ENCODE data around the gene PLAAT2. TPM values are rescaled to one million over a fixed set of nuclear protein-coding genes. Genes with fewer than 3 reads are reported as not detected.

Gene PLAAT2
- total and polyA plus RNA-seq, 10 of the 15 experiments (the other 5 are each of a cell fraction or from before 2014, with no cell fraction given): 4.6 to 25.9 (median 8.6) TPM

DNA sequence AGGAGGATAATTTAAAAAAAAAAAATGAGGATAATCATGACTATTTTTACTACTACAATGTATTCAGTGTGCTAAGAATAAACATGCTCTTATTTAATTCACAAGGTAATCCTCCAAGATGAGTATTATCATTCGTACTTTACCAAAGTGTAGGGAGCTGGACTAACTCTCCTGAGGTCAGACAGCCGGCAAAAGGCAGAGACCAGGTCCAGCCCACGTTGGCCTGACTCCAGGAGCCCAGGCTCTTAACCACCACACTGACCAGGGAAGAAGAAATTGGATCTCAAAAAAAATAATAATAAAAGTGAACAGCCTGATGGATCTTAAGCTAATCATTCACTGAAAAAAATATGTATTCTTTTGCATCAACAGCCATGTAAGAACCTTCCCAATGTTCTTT, 25.8 kb upstream of the PLAAT2 start:
- H3K9ac ChIP-seq (ENCODE audit: control insufficient read depth, insufficient read depth, low read length): no peak overlapping the region
- in situ Hi-C loops (cut with MboI): no loop called here
- no peaks in the 10 kb centered on the region for H4K20me1 ChIP-seq (ENCODE audit: control insufficient read depth, insufficient read depth)
- DNase-seq (ENCODE audit: low read depth, low spot score) (no peak), FAIRE-seq (no peak), ATAC-seq (no peak)
- no TSS peak for BruUV-seq (replicated peaks)
- H3K4me1 ChIP-seq (ENCODE audit: control insufficient read depth, insufficient read depth, low read length): no peaks in the 10 kb centered on the region
- H3K4me2 ChIP-seq (ENCODE audit: control insufficient read depth, insufficient read depth): no peak overlapping the region
- H2AFZ ChIP-seq (ENCODE audit: control insufficient read depth, low read depth, low read length): no peak overlapping the region
- intact Hi-C loops (cut with micrococcal nuclease; ENCODE audit: unreplicated experiment): no loop called here
- no peaks in the 10 kb centered on the region for H3K9me3 ChIP-seq (replicated peaks; ENCODE audit: control insufficient read depth, insufficient read depth, low read length)
- H3K4me3 ChIP-seq: no peak overlapping the region
- no peak for TF ChIP-seq MYB (IDR thresholded peaks at IDR 0.05; ENCODE audit: borderline replicate concordance, low read depth, low read length)
- TF ChIP-seq BRCA1 (IDR thresholded peaks at IDR 0.05; ENCODE audit: low read depth, low read length): no peak
- TF ChIP-seq, protein P1, sequence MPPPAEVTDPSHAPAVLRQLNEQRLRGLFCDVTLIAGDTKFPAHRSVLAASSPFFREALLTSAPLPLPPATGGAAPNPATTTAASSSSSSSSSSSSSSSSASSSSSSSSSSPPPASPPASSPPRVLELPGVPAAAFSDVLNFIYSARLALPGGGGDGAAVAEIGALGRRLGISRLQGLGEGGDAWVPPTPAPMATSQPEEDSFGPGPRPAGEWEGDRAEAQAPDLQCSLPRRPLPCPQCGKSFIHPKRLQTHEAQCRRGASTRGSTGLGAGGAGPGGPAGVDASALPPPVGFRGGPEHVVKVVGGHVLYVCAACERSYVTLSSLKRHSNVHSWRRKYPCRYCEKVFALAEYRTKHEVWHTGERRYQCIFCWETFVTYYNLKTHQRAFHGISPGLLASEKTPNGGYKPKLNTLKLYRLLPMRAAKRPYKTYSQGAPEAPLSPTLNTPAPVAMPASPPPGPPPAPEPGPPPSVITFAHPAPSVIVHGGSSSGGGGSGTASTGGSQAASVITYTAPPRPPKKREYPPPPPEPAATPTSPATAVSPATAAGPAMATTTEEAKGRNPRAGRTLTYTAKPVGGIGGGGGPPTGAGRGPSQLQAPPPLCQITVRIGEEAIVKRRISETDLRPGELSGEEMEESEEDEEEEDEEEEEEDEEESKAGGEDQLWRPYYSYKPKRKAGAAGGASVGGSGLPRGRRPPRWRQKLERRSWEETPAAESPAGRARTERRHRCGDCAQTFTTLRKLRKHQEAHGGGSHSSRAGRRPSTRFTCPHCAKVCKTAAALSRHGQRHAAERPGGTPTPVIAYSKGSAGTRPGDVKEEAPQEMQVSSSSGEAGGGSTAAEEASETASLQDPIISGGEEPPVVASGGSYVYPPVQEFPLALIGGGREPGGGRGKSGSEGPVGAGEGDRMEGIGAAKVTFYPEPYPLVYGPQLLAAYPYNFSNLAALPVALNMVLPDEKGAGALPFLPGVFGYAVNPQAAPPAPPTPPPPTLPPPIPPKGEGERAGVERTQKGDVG (CRISPR knock-in tag; IDR thresholded peaks at IDR 0.05): no peak
- TF ChIP-seq TCF12 (IDR thresholded peaks at IDR 0.05; ENCODE audit: low read depth, low read length): no peak
- TF ChIP-seq FOXM1 (IDR thresholded peaks at IDR 0.05; ENCODE audit: low read depth, low read length): no peak
- no peak for TF ChIP-seq SUPT20H (IDR thresholded peaks at IDR 0.05; ENCODE audit: borderline replicate concordance, control insufficient read depth, low read depth, low read length)
- TF ChIP-seq KLF5 (IDR thresholded peaks at IDR 0.05; ENCODE audit: partially characterized antibody): no peak
- no peak for TF ChIP-seq SIN3A (IDR thresholded peaks at IDR 0.05; ENCODE audit: low read depth, low read length)
- no peak for TF ChIP-seq ZNF622 (IDR thresholded peaks at IDR 0.05)
- TF ChIP-seq CREM (IDR thresholded peaks at IDR 0.05; ENCODE audit: low read depth): no peak
- no peak overlapping the region for H3K27ac ChIP-seq (ENCODE audit: control insufficient read depth, insufficient read depth)
- H3K79me2 ChIP-seq (ENCODE audit: control insufficient read depth, insufficient read depth, low read length): no peaks in the 10 kb centered on the region
- ChIA-PET RAD21 (ENCODE audit: unreplicated experiment) (interaction anchor here (0.7 kb wide), 2 partner anchors 18 to 21 kb away, joined by 3 to 5 read pairs; no protein-coding TSS in a partner anchor), CTCF (interaction anchor here (1.0 to 1.7 kb wide), 2 partner anchors 50 to 149 kb away, joined by 5 to 6 read pairs; no protein-coding TSS in a partner anchor), POLR2A (no interaction called here), SMC1A (ENCODE audit: uncharacterized antibody, unreplicated experiment) (interaction anchor here (1.2 kb wide), 1 partner anchor 53 kb away, joined by 4 read pairs; the partner anchor contains the start of gene PLAAT4)
- WGBS (ENCODE audit: insufficient coverage, insufficient replicate concordance, low lambda C conversion rate, missing lambda C conversion rate): 41% methylated on average over 3 of the region's 3 CpGs
- H3K36me3 ChIP-seq (ENCODE audit: control insufficient read depth in 2 of 2, insufficient read depth in 2 of 2, low read length in 1 of 2): no peaks in the 10 kb centered on the region; a peak in 1 of 4 replicates
- no peaks in the 10 kb centered on the region for H3K27me3 ChIP-seq (replicated peaks in 1 of 2; ENCODE audit: control insufficient read depth in 2 of 2, insufficient read depth in 2 of 2, low read length in 1 of 2)

Data from GM12878 (cell line).